Endothelial cell (in vitro differentiated cells): ENCODE results near the gene TFCP2. TPM values are rescaled to one million over a fixed set of nuclear protein-coding genes. Genes with fewer than 3 reads are reported as not detected.

Experiments used
- DNase-seq: peaks from one replicate; pipeline ENCODE4 v3.0.0; 2021; ENCODE audit warnings: low spot score
- H3K27ac Mint-ChIP-seq: one replicate; pipeline ENCODE4 v1.8.0; 2021; ENCODE audit warnings: mixed read lengths, inconsistent platforms; ENCODE audit not compliant: unreplicated experiment
- H3K27me3 Mint-ChIP-seq: one replicate; pipeline ENCODE4 v1.8.0; 2021; ENCODE audit warnings: mild to moderate bottlenecking, moderate library complexity, mixed read lengths, inconsistent platforms; ENCODE audit not compliant: unreplicated experiment
- H3K36me3 Mint-ChIP-seq: one replicate; pipeline ENCODE4 v1.8.0; 2021; ENCODE audit warnings: mild to moderate bottlenecking, low read depth, mixed read lengths, inconsistent platforms; ENCODE audit not compliant: unreplicated experiment
- H3K4me1 Mint-ChIP-seq: one replicate; pipeline ENCODE4 v1.8.0; 2021; ENCODE audit warnings: mild to moderate bottlenecking, mixed read lengths, inconsistent platforms; ENCODE audit not compliant: unreplicated experiment
- H3K4me3 Mint-ChIP-seq: one replicate; pipeline ENCODE4 v1.8.0; 2021; ENCODE audit warnings: mild to moderate bottlenecking, mixed read lengths, inconsistent platforms; ENCODE audit not compliant: unreplicated experiment
- H3K9me3 Mint-ChIP-seq: one replicate; pipeline ENCODE4 v1.8.0; 2021; ENCODE audit warnings: mixed read lengths, inconsistent platforms; ENCODE audit not compliant: unreplicated experiment
- CTCF ChIP-seq: fragments of 200-600 bp; sonication (generic); IDR thresholded peaks from one replicate; pipeline ENCODE4 v1.5.0; 2021; ENCODE audit warnings: antibody characterized with exemption; ENCODE audit not compliant: unreplicated experiment
- total RNA-seq: library from RNA; stranded (reverse); fragmentation: NEBNext Ultra II Directional; extraction: Animal tissue kit (Norgen Biotek cat#: 25700); gene quantifications from one replicate; pipeline ENCODE4 v1.2.1, GENCODE V29; 2021; ENCODE audit not compliant: unreplicated experiment

Gene TFCP2
- total RNA-seq, 1 donor from 2014 or later = 29.5 TPM

DNA sequence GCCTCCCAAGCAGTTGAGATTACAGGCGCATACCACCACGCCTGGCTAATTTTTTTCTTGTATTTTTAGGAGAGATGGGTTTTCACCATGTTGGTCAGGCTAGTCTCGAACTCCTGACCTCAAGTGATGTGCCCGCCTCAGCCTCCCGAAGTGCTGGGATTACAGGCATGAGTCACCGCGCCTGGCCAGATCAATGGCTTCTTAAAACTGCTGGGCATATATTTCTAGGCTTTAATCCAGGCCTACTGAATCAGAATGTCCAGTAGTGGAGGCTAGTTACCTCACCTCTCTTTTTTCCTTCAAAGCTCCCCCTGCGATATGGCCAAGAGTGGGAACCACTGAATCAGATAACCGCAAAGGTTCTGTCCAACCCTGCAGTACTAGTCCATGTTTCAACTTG is 27.9 kb upstream of the TFCP2 start:
- peaks cover 14% of the 10 kb centered on the region for H3K36me3 Mint-ChIP-seq
- peaks cover 11% of the 10 kb centered on the region for H3K4me1 Mint-ChIP-seq
- DNase-seq = no peak
- H3K27ac Mint-ChIP-seq = no peak overlapping the region
- peaks cover 3% of the 10 kb centered on the region for H3K27me3 Mint-ChIP-seq
- TF ChIP-seq CTCF = no peak
- H3K4me3 Mint-ChIP-seq = no peak overlapping the region
- no peaks in the 10 kb centered on the region for H3K9me3 Mint-ChIP-seq

GRCh38 chr12:51200156-51200555 is 27.2 kb upstream of the TFCP2 start:
- no peak overlapping the region for H3K27ac Mint-ChIP-seq
- no peak overlapping the region for H3K4me3 Mint-ChIP-seq
- no peaks in the 10 kb centered on the region for H3K9me3 Mint-ChIP-seq
- H3K4me1 Mint-ChIP-seq = peaks cover 11% of the 10 kb centered on the region
- no peak for DNase-seq
- TF ChIP-seq CTCF = no peak
- H3K27me3 Mint-ChIP-seq = peaks cover 3% of the 10 kb centered on the region
- peaks cover 14% of the 10 kb centered on the region for H3K36me3 Mint-ChIP-seq

DNA sequence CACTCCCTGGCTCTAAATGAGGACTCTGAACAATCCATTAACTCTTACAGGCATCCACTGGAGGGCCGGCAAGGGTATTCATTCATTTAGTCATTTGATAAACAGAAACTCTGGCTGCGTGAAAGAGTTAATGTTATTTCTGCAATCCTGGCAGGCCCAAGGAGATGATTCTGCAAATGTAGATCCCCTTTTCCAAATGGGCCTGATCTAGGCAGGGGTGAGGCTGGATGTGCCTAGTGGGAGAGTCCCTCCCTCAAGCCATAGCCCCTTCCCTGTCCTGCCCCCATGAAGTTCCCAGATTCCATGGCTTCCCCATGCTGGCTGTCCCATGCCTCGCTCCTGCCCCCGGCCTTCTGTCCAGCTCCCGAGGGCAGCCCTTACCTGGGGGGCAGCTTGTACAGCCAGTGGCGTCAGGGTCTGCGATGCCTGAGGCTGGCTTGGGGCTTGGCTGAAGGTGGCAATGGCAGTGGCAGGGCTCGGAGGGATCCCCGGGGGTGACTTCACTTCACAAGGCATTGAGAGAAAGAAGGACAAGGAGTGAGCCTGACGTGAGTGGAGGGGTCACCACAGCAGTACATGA is 26.5 kb upstream of the TFCP2 start:
- Mint-ChIP-seq H3K9me3 (no peaks in the 10 kb centered on the region), H3K4me1 (peaks cover 11% of the 10 kb centered on the region), H3K27ac (no peak overlapping the region), H3K36me3 (peaks cover 14% of the 10 kb centered on the region), H3K27me3 (peaks cover 3% of the 10 kb centered on the region), H3K4me3 (no peak overlapping the region)
- DNase-seq = no peak
- no peak for TF ChIP-seq CTCF

- H3K36me3 Mint-ChIP-seq = peaks cover 14% of the 10 kb centered on the region
- no peak for TF ChIP-seq CTCF
- no peak for DNase-seq
- no peaks in the 10 kb centered on the region for H3K9me3 Mint-ChIP-seq
- H3K27ac Mint-ChIP-seq = no peak overlapping the region
- H3K4me3 Mint-ChIP-seq = no peak overlapping the region
- peaks cover 3% of the 10 kb centered on the region for H3K27me3 Mint-ChIP-seq
- H3K4me1 Mint-ChIP-seq = peaks cover 11% of the 10 kb centered on the region
These were observed 25.8 kb upstream of the TFCP2 start for GRCh38 chr12:51198568-51199365.
